SU-DHL-6 (cell line): ENCODE results near the gene TMEM60.

ENCODE experiments used
- H2AFZ ChIP-seq: fragments of 200-600 bp; sonication (generic); 2 replicates; pipeline ENCODE4 v1.6.1; 2014; ENCODE audit warnings: low read depth, mild to moderate bottlenecking, moderate library complexity, mixed read lengths, antibody characterized with exemption, low read length; ENCODE audit not compliant: severe bottlenecking
- H3F3A ChIP-seq: fragments of 200-600 bp; shearing (Covaris generic); 2 replicates; pipeline ENCODE4 v1.6.0; 2016; ENCODE audit warnings: antibody characterized with exemption, mild to moderate bottlenecking; ENCODE audit not compliant: insufficient read depth
- H3K27ac ChIP-seq: fragments of 200-600 bp; sonication (generic); 2 replicates; pipeline ENCODE4 v1.5.1; 2016; ENCODE audit warnings: low read depth, mild to moderate bottlenecking, low read length, moderate library complexity, mixed read lengths
- H3K27me3 ChIP-seq: fragments of 200-600 bp; sonication (generic), shearing (Covaris generic); 2 replicates; pipeline ENCODE4 v1.6.0; 2014; ENCODE audit warnings: mild to moderate bottlenecking, low read length
- H3K36me3 ChIP-seq: fragments of 200-600 bp; sonication (generic); 2 replicates; pipeline ENCODE4 v1.6.1; 2014; ENCODE audit warnings: mild to moderate bottlenecking, low read length, mixed read lengths
- H3K4me2 ChIP-seq: fragments of 300-600, 200-600 bp; shearing (Covaris generic), sonication (generic); 2 replicates; pipeline ENCODE4 v1.6.0; 2014; ENCODE audit warnings: low read length, low read depth, mild to moderate bottlenecking; ENCODE audit not compliant: poor library complexity, severe bottlenecking
- H3K4me3 ChIP-seq: fragments of 200-600 bp; sonication (generic); 2 replicates; pipeline ENCODE4 v1.5.1; 2014; ENCODE audit warnings: antibody characterized with exemption, low read length, mild to moderate bottlenecking, mixed read lengths; ENCODE audit not compliant: insufficient read depth, poor library complexity, severe bottlenecking
- H3K79me2 ChIP-seq: fragments of 200-600 bp; sonication (generic); 2 replicates; pipeline ENCODE4 v1.6.1; 2014; ENCODE audit warnings: mild to moderate bottlenecking, low read length, moderate library complexity; ENCODE audit not compliant: insufficient read depth
- H3K9ac ChIP-seq: fragments of 200-600 bp; sonication (generic); 2 replicates; pipeline ENCODE4 v1.7.0; 2014; ENCODE audit warnings: mild to moderate bottlenecking, low read length
- H3K9me2 ChIP-seq: fragments of 200-600 bp; sonication (generic); replicated peaks from 2 replicates; pipeline ENCODE4 v1.6.1; 2014; ENCODE audit warnings: low read length; ENCODE audit not compliant: insufficient read depth
- H3K9me3 ChIP-seq: fragments of 200-600 bp; sonication (generic); 2 replicates; pipeline ENCODE4 v1.6.1; 2014; ENCODE audit warnings: low read length, mixed read lengths; ENCODE audit not compliant: insufficient read depth
- H4K20me1 ChIP-seq: fragments of 200-600 bp; sonication (generic); 2 replicates; pipeline ENCODE4 v1.6.1; 2014; ENCODE audit warnings: low read depth, mild to moderate bottlenecking, antibody characterized with exemption, low read length, moderate library complexity, mixed read lengths
- CTCF ChIP-seq: fragments of 200-600 bp; sonication (generic); IDR thresholded peaks from one replicate; pipeline ENCODE4 v1.5.1; 2017; ENCODE audit warnings: antibody characterized with exemption, mild to moderate bottlenecking, low read length, moderate library complexity; ENCODE audit not compliant: insufficient read depth, poor library complexity, severe bottlenecking
- EZH2phosphoT487 ChIP-seq: fragments of 200-600 bp; sonication (generic), shearing (Covaris generic); conservative IDR thresholded peaks from 2 replicates; pipeline ENCODE4 v1.6.1; 2018; ENCODE audit warnings: mild to moderate bottlenecking, antibody characterized with exemption, low read length, moderate library complexity, mixed read lengths

Gene TMEM60

GRCh38 chr7:77747718-77748117 lies 50.5 kb downstream of the TMEM60 start:
- H3K9me3 ChIP-seq: no peaks in the 10 kb centered on the region
- peaks cover 4% of the 10 kb centered on the region; the same call in 1 of the 2 replicates for H4K20me1 ChIP-seq
- TF ChIP-seq EZH2phosphoT487 (no peak), CTCF (no peak)
- no peak overlapping the region for H2AFZ ChIP-seq
- H3F3A ChIP-seq: peaks cover 8% of the 10 kb centered on the region; the same call in 1 of the 2 replicates
- H3K9ac ChIP-seq: no peak overlapping the region
- no peaks in the 10 kb centered on the region for H3K9me2 ChIP-seq
- no peaks in the 10 kb centered on the region for H3K27me3 ChIP-seq
- H3K79me2 ChIP-seq: peaks cover 75% of the 10 kb centered on the region
- no peak overlapping the region for H3K4me2 ChIP-seq
- peaks cover 24% of the 10 kb centered on the region; the same call in 1 of the 2 replicates for H3K36me3 ChIP-seq
- H3K4me3 ChIP-seq: no peak overlapping the region
- no peak overlapping the region for H3K27ac ChIP-seq

- no peak overlapping the region for H3K4me3 ChIP-seq
- no peak overlapping the region for H3K27ac ChIP-seq
- H3K4me2 ChIP-seq: no peak overlapping the region
- H3F3A ChIP-seq: peaks cover 8% of the 10 kb centered on the region; the same call in 1 of the 2 replicates
- no peak overlapping the region for H3K9ac ChIP-seq
- no peaks in the 10 kb centered on the region for H3K9me3 ChIP-seq
- H3K79me2 ChIP-seq: peaks cover 76% of the 10 kb centered on the region
- H3K36me3 ChIP-seq: peaks cover 24% of the 10 kb centered on the region; the same call in 1 of the 2 replicates
- no peaks in the 10 kb centered on the region for H3K9me2 ChIP-seq
- H3K27me3 ChIP-seq: no peaks in the 10 kb centered on the region
- no peak overlapping the region for H2AFZ ChIP-seq
- peaks cover 4% of the 10 kb centered on the region; the same call in 1 of the 2 replicates for H4K20me1 ChIP-seq
- no peak for TF ChIP-seq CTCF
- TF ChIP-seq EZH2phosphoT487: no peak
Measured at GRCh38 chr7:77747178-77747577, 51.1 kb downstream of the TMEM60 start.

- H3K79me2 ChIP-seq: peaks cover 74% of the 10 kb centered on the region
- no peak overlapping the region for H3K4me2 ChIP-seq
- no peak for TF ChIP-seq CTCF
- no peak for TF ChIP-seq EZH2phosphoT487
Measured at GRCh38 chr7:77746824-77747165, 51.4 kb downstream of the TMEM60 start.

More at GRCh38 chr7:77746824-77747165, 51.4 kb downstream of the TMEM60 start:
- Histone ChIP-seq H3K9me3 (no peaks in the 10 kb centered on the region), H3K4me3 (no peak overlapping the region), H3K9me2 (no peaks in the 10 kb centered on the region), H2AFZ (no peak overlapping the region), H3F3A (peaks cover 8% of the 10 kb centered on the region; the same call in 1 of the 2 replicates), H3K27me3 (no peaks in the 10 kb centered on the region), H4K20me1 (peaks cover 4% of the 10 kb centered on the region; the same call in 1 of the 2 replicates), H3K27ac (no peak overlapping the region), H3K9ac (no peak overlapping the region), H3K36me3 (peaks cover 24% of the 10 kb centered on the region; the same call in 1 of the 2 replicates)
